Suprapubic skin (tissue), 4 donors: Measurements from ENCODE around the gene CLTCL1. TPM values are rescaled to one million over a fixed set of nuclear protein-coding genes. Genes with fewer than 3 reads are reported as not detected.

Experiments
- DNase-seq, 2 donors: peaks; one replicate each; pipeline ENCODE4 v3.0.0-alpha.2; 2019; ENCODE audit warnings: low spot score in 2 of 2
- H3K27ac ChIP-seq: fragments of 200-600 bp; sonication (generic); one replicate; pipeline ENCODE4 v1.5.1; 2019
- H3K27me3 ChIP-seq: fragments of 200-600 bp; sonication (generic); one replicate; pipeline ENCODE4 v1.5.1; 2019
- H3K36me3 ChIP-seq: fragments of 200-600 bp; sonication (generic); one replicate; pipeline ENCODE4 v1.5.1; 2019
- H3K4me1 ChIP-seq: fragments of 200-600 bp; sonication (generic); one replicate; pipeline ENCODE4 v1.5.1; 2019
- H3K4me3 ChIP-seq: fragments of 200-600 bp; sonication (generic); one replicate; pipeline ENCODE4 v1.5.1; 2019; ENCODE audit warnings: mild to moderate bottlenecking
- H3K9me3 ChIP-seq: fragments of 200-600 bp; sonication (generic); one replicate; pipeline ENCODE4 v1.5.1; 2019
- CTCF ChIP-seq, 2 donors: fragments of 200-600 bp in 1 of 2; fragments of 450-650 bp in 1 of 2; sonication (generic) in 1 of 2; IDR thresholded peaks; one replicate each; pipeline ENCODE4 v1.5.1; 2016 to 2019; ENCODE audit warnings: antibody characterized with exemption in 2 of 2, mild to moderate bottlenecking in 1 of 2, moderate library complexity in 1 of 2
- EP300 ChIP-seq: sonication (generic); formaldehyde crosslinking; IDR thresholded peaks from one replicate; pipeline ENCODE4 v1.6.1; 2017; ENCODE audit warnings: antibody characterized with exemption
- POLR2A ChIP-seq, 2 donors: fragments of 450-650 bp; IDR thresholded peaks; one replicate each; pipeline ENCODE4 v1.6.1; 2017; ENCODE audit warnings: antibody characterized with exemption in 2 of 2, mild to moderate bottlenecking in 2 of 2, moderate library complexity in 2 of 2
- POLR2AphosphoS5 ChIP-seq, 3 donors: sonication (generic); formaldehyde crosslinking; IDR thresholded peaks; one replicate each; pipeline ENCODE4 v1.6.1; 2017; ENCODE audit warnings: antibody characterized with exemption in 3 of 3
- WGBS: methylation state at CpG from one replicate; pipeline ENCODE4 v1.1.5; 2018; 5-methylcytosine and 5-hydroxymethylcytosine counted together
- total RNA-seq, 4 donors: library from RNA; depleted of rRNA; stranded (reverse); fragments of >200 nt; gene quantifications; one replicate each; pipeline ENCODE4 v1.1.0, GENCODE V29; 2016

Gene CLTCL1
- total RNA-seq, 4 donors from 2014 or later = 5.6 to 12.5 (median 9.4) TPM

- H3K27me3 ChIP-seq = no peaks in the 10 kb centered on the region
- 41% methylated on average over 23 of the region's 23 CpGs for WGBS
- peak in 1 of 2 donors; percentile 67 for DNase-seq
- peaks cover 34% of the 10 kb centered on the region for H3K4me1 ChIP-seq
- no peak for TF ChIP-seq CTCF (IDR thresholded peaks at IDR 0.05)
- no peak for TF ChIP-seq EP300
- TF ChIP-seq POLR2AphosphoS5 (IDR thresholded peaks at IDR 0.05) = peak in 1 of 3 donors; percentile 44
- TF ChIP-seq POLR2A (IDR thresholded peaks at IDR 0.05) = no peak
- peak overlapping the region; percentile 77 for H3K27ac ChIP-seq
- peak overlapping the region; percentile 99 for H3K4me3 ChIP-seq
- no peaks in the 10 kb centered on the region for H3K36me3 ChIP-seq
- H3K9me3 ChIP-seq = no peaks in the 10 kb centered on the region
Observed at GRCh38 chr22:19292458-19293230, 1.1 kb upstream of the CLTCL1 start.

- H3K27me3 ChIP-seq = no peaks in the 10 kb centered on the region
- H3K36me3 ChIP-seq = no peaks in the 10 kb centered on the region
- no peaks in the 10 kb centered on the region for H3K9me3 ChIP-seq
- 0% methylated on average over 7 of the region's 41 CpGs for whole genome bisulfite sequencing
- peak; percentile 72 to 80 for DNase-seq
- TF ChIP-seq EP300 (no peak), POLR2A (IDR thresholded peaks at IDR 0.05) (peak in 1 of 2 donors; percentile 20)
- peak overlapping the region; percentile 99 for H3K4me3 ChIP-seq
- peak overlapping the region; percentile 75 for H3K27ac ChIP-seq
- H3K4me1 ChIP-seq = peaks cover 37% of the 10 kb centered on the region
Observed at GRCh38 chr22:19291218-19291579, 320 bp downstream of the CLTCL1 start.

- Histone ChIP-seq H3K27ac (no peak overlapping the region), H3K4me3 (peak overlapping the region; percentile 99), H3K9me3 (no peaks in the 10 kb centered on the region), H3K27me3 (no peaks in the 10 kb centered on the region), H3K4me1 (peaks cover 37% of the 10 kb centered on the region), H3K36me3 (no peaks in the 10 kb centered on the region)
- TF ChIP-seq POLR2AphosphoS5 (IDR thresholded peaks at IDR 0.05) = no peak
- no peak for TF ChIP-seq EP300
- TF ChIP-seq POLR2A (IDR thresholded peaks at IDR 0.05) = no peak
- no peak for TF ChIP-seq CTCF (IDR thresholded peaks at IDR 0.05)
- WGBS = 18% methylated on average over 23 of the region's 27 CpGs
- DNase-seq = no peak
Observed at GRCh38 chr22:19290400-19291217, 910 bp downstream of the CLTCL1 start.

GRCh38 chr22:19289475-19290161 lies 1.9 kb downstream of the CLTCL1 start:
- Histone ChIP-seq H3K4me3 (no peak overlapping the region), H3K9me3 (no peaks in the 10 kb centered on the region), H3K4me1 (peaks cover 37% of the 10 kb centered on the region), H3K27ac (no peak overlapping the region), H3K36me3 (no peaks in the 10 kb centered on the region), H3K27me3 (no peaks in the 10 kb centered on the region)
- TF ChIP-seq EP300 (no peak), POLR2AphosphoS5 (IDR thresholded peaks at IDR 0.05) (no peak), CTCF (IDR thresholded peaks at IDR 0.05) (no peak), POLR2A (IDR thresholded peaks at IDR 0.05) (no peak)
- 81% methylated on average over 5 of the region's 5 CpGs for WGBS
- no peak for DNase-seq

GRCh38 chr22:19287889-19288288 lies 3.6 kb downstream of the CLTCL1 start:
- DNase-seq = no peak
- 69% methylated on average over 4 of the region's 4 CpGs for WGBS
- no peak overlapping the region for H3K27ac ChIP-seq
- TF ChIP-seq POLR2A (IDR thresholded peaks at IDR 0.05) = no peak
- no peak for TF ChIP-seq EP300
- TF ChIP-seq POLR2AphosphoS5 (IDR thresholded peaks at IDR 0.05) = no peak
- TF ChIP-seq CTCF (IDR thresholded peaks at IDR 0.05) = no peak
- no peaks in the 10 kb centered on the region for H3K27me3 ChIP-seq
- H3K36me3 ChIP-seq = no peaks in the 10 kb centered on the region
- H3K4me3 ChIP-seq = no peak overlapping the region
- no peaks in the 10 kb centered on the region for H3K9me3 ChIP-seq
- H3K4me1 ChIP-seq = peaks cover 36% of the 10 kb centered on the region
